HUDEP-2 (cell line): ENCODE measurements around the gene SEMA3G.

Experiments used
- DNase-seq, 76 experiments: peaks; one replicate each; lab custom pipeline; 2025; ENCODE audit not compliant: unreplicated experiment in 76 of 76; lab: John Stamatoyannopoulos, UW

Gene SEMA3G

GRCh38 chr3:52440249-52440551 is 4.7 kb downstream of the SEMA3G start:
- DNase-seq = no peak

GRCh38 chr3:52439426-52440248 is 5.3 kb downstream of the SEMA3G start:
- no peak for DNase-seq

GRCh38 chr3:52438579-52439425 is 6.1 kb downstream of the SEMA3G start:
- DNase-seq = no peak

- no peak for DNase-seq
Observed at GRCh38 chr3:52438104-52438376, 6.9 kb downstream of the SEMA3G start.

- no peak for DNase-seq
Observed at GRCh38 chr3:52437326-52438103, 7.4 kb downstream of the SEMA3G start.

- DNase-seq = no peak
Observed at GRCh38 chr3:52436500-52437149, 8.3 kb downstream of the SEMA3G start.

GRCh38 chr3:52435246-52436101 is 9.4 kb downstream of the SEMA3G start:
- DNase-seq = no peak

- no peak for DNase-seq
Observed at GRCh38 chr3:52434491-52435115, 10.3 kb downstream of the SEMA3G start.

GRCh38 chr3:52433996-52434479 is 10.9 kb downstream of the SEMA3G start:
- no peak for DNase-seq

GRCh38 chr3:52433328-52433995 is 11.4 kb downstream of the SEMA3G start:
- DNase-seq = no peak

GRCh38 chr3:52432691-52433141 is 12.2 kb downstream of the SEMA3G start:
- DNase-seq = no peak

GRCh38 chr3:52432225-52432624 is 12.7 kb downstream of the SEMA3G start:
- DNase-seq = no peak

- no peak for DNase-seq
Observed at GRCh38 chr3:52431459-52432223, 13.3 kb downstream of the SEMA3G start.

- no peak for DNase-seq
Observed at GRCh38 chr3:52430416-52430810, 14.5 kb downstream of the SEMA3G start.

- no peak for DNase-seq
Observed at GRCh38 chr3:52429779-52430415, 15.0 kb downstream of the SEMA3G start.

- DNase-seq = no peak
Observed at GRCh38 chr3:52429031-52429430, 15.9 kb downstream of the SEMA3G start.

- DNase-seq = peak in 35 of 76 experiments; percentile 7 to 57 (median 27)
Observed at GRCh38 chr3:52428151-52429005, 16.5 kb downstream of the SEMA3G start.
